ENCODE measurements around the gene PCDH1.
"Not testable (repeated sequence)": the region's sequence is repeated elsewhere in the genome, so short reads cannot be mapped to it uniquely, and the experiment has no call there.

Gene PCDH1

DNA sequence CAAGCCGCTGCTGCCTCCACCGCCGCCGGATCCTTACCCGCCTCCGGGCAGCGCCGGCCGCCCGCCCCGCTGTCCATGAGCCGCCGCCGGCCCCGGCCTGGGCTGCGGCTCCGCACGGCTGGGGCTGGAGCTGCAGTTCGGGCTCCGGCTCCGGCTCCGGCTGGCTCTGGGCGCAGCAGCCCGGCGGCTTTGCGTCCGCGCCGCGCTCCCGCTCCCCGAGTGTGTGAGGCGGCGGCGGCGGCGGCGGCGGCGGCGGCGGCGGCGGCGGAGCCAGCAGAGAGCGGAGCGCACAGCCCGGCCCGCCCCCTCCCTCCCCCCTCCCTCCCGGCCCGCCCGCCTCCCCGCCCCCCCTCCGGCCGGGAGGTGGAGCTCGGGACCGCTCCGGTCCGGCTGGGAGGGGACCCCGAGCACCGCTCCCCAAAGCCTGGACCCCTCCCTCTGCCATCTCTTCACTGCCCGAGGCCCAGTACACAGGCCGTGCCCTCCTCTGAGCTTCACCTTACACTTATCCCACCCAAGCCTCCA, at the start of gene PCDH1:
PCDH1 (minus strand) TSS at position 225 of the 525 bp plus-strand sequence; CDS start at position 77, 148 bp downstream.
- in situ Hi-C loops (cut with MboI; ENCODE audit: low sequenced_read_pairs), result no loop called here

DNA sequence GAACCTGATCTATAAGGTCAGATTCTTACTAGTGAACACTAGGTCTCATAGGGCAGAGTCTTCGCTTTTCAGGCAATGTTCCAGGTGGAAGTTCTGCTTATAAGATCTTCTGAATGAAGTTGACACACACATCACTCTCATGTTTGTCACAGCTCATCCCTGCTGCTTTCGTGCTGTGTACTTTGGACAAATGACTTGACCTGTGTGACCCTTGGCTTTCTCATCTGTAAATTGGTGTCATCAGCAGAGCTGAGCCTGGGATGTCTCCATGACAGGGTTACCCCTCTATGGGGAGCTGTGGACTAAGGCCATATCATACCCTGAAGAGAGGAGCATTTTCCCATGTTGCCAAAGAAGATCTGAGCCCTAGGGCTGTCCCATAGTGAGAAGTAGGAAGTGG, 48.2 kb upstream of the PCDH1 start:
- in situ Hi-C loops (cut with MboI; ENCODE audit: low sequenced_read_pairs), result no loop called here

DNA sequence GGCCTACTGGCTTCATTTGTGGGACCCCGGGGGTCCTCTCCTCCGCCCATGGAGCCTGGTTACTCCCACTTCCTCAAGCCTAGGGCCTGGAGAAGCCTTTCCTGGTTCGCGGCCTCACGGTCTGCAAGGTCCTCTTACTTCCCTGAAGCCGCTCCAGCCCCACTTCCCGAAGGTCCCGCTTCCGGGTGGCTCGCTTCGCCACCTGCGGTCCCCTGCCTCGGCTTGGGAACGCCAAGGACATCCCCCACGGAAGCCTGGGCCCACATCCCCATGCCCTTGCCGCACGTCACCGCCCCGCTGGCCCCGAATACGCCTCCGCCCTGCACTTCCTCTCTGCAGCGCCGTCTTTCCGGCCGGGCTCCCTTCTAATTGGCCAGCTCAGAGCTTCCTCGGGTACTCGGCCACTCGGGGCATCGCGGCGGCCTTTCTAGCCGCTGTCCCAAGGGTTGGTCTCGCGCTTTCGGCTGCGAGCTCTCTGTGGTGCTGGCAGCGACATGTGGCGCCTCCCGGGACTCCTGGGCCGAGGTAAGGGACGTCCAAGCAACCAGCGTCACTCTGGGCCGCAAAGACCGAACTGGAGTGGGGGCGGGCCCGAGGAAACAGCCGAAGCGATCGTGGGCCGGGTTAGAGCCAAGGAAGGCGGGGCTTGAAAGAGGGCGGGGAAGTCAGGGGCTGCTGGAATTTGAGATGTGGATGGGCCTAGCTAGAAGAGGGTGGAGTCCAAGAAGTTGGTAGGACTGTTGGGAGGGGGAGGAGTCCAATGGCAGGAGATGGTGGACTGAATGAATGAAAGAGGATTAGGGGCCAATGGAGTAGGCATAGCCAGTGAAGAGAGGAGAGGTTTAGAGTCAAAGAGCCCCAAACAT, 45.5 kb upstream of the PCDH1 start, which contains the start of gene DELE1:
DELE1 (plus strand) TSS at position 424 of the 866 bp plus-strand sequence; CDS start at position 495, 71 bp downstream.
- in situ Hi-C loops (cut with MboI; ENCODE audit: low sequenced_read_pairs), result no loop called here

DNA sequence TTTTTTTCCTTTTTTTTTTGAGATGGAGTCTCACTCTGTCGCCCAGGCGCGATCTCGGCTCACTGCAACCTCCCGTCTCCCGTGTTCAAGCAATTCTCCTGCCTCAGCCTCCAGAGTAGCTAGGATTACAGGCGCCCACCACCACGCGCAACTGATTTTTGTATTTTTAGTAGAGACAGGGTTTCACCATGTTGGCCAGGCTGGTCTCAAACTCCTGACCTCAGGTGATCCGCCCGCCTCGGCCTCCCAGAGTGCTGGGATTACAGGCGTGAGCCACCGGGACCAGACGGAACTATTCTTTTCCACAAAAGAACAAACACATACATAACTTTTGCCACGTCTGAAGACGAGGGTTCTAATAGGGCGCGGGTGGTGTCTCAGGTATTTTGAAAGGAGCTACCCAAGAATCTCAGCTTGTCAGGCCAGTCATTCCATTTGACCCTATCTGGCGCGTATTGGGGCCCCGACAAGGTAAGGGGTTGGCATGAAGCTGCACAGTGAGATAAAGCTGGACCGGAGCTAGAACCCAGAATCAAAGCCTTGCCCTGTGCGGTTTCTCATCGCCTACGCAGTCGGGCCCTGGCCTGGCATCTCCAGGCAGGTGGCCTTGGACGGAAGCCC, 44.7 kb upstream of the PCDH1 start:
- in situ Hi-C loops (cut with MboI; ENCODE audit: low sequenced_read_pairs), result not testable (repeated sequence)

DNA sequence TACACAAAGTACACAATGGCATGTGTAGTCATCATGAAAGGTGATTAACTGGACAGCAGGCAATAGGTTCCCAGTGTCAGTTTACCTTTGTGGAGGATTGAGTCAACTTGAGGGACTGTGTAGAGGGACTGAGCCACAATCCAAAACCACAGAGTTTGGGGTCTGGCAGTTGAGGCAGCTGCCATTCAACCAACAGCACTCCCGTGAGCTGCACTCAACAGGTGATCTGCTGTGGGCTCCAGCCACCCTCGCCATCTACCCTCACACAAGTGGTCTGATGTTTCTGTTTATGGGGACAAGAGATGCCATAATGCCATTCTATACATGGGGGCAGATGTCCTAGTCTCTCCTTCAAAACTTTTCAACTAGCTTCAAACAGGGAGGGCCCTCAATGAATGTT, 42.6 kb upstream of the PCDH1 start:
- in situ Hi-C loops (cut with MboI; ENCODE audit: low sequenced_read_pairs), result no loop called here

DNA sequence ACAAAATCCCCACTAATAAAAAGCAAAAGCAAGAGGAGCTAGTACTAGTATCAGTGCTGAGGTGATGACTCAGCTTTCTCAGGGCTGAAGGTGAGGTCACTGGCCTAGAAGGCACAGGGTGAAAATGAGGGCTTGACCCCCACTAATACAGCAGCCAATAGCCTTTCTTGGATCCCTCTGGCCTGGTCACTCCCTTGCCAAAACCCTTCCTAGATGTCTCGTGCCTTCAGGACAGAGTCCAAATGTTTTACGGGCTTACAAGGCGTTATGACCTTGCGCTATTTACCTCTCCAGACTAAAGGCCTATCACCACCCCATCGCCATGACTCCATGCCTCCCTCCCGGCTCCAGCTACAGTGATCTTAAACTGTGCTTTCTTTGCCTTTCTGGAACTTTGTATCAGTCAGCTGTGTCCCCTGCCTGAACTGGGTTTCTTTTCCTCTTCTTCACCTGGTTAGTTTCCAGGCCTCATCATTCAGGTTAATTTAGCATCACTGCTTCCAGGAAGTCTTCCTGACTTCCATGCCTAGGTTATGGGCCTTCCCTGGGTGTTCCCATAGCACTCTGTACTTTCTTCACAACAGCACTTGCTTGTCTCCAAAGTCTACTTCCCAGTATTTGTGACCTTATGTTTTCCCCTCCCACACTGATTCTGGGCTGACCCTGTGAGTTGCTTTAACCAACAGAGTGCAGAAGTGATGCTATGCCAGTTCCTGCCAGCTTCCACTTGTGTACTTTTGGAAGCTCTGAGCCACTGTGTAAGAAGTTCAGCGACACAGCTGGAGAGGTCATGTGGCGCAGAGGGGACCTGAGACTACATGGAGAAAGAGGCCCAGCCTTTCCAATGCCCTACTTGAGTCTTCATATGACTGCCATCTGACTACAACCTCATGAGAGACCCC, 41.3 kb upstream of the PCDH1 start:
- in situ Hi-C loops (cut with MboI; ENCODE audit: low sequenced_read_pairs), result no loop called here

DNA sequence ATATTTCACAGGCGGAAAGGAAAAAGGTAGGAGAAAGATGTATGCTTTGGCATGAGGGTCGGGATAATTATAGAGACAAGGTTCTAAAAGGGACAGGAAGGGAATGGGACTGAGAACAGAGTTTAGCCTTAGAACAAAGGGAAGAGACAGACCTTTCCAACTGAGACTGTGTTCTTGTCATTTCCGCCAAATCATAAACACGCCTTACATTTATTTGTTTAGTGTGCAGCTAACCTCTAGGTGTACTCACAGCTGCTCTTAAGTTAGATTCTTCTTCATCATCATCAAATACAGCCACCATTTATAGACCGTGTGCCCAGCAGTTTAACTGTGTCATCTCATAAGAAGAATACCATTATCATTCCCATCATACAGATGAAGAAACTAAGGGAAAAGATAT, 39.5 kb upstream of the PCDH1 start:
- in situ Hi-C loops (cut with MboI; ENCODE audit: low sequenced_read_pairs), result no loop called here

DNA sequence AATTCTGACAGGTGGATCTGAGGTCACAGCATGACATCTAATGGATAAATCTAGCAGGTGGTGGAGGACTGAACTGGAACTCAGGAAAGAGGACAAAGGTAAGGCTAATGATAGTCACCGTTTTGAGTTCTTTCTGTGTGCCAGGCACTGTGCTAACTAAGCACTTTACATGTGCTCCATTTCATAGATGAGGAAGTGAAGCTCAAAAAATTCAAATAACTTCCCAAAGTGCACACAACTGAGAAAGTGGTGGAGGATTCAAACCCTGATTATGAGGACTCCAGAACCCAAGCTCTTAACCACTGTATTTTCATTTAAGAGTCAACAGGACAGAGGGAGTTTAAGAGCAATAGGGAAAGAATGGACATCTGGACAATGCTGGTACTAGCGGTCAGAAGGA, 38.3 kb upstream of the PCDH1 start:
- in situ Hi-C loops (cut with MboI; ENCODE audit: low sequenced_read_pairs), result no loop called here

DNA sequence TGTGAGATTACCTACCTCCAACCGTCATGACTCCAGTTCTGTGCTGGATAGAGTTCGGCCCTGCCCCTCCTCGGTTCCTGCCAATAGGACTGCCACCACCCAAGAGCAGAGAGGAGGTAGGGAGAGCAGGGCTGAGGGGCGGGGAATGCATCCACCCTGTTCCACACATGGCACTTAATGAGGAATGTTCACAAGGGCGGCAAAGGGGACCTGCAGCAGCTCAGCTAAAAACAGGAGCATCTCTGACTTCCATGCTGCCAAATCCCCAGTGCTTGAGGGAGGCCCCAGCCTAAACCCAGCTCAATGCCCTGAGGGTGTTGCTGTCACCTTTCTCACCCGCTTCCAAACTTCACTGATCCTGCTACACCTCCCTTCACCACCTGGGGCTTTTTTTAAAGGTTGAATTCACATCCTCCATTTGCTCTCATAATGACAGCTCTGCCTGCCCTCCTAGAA, 37.7 kb upstream of the PCDH1 start:
- in situ Hi-C loops (cut with MboI; ENCODE audit: low sequenced_read_pairs), result no loop called here

DNA sequence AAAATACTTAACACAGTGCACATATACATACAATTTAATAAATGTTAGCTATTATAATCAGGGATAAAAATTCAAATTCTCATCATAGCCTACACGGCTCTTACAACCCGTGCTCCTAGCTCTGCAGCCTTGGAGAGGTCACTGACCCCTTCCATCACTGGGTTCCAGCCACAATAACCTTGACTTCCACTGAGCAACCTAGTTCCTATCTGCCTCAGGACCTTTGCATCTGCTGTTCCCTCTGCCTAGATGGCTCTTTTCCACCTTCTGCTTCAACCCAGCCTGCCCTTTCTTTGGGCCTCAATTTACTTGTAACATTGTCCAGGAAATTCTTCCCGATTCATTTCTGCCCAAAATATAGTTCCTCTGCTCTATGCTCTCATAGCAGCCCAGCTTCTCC, 36.6 kb upstream of the PCDH1 start:
- in situ Hi-C loops (cut with MboI; ENCODE audit: low sequenced_read_pairs), result no loop called here

DNA sequence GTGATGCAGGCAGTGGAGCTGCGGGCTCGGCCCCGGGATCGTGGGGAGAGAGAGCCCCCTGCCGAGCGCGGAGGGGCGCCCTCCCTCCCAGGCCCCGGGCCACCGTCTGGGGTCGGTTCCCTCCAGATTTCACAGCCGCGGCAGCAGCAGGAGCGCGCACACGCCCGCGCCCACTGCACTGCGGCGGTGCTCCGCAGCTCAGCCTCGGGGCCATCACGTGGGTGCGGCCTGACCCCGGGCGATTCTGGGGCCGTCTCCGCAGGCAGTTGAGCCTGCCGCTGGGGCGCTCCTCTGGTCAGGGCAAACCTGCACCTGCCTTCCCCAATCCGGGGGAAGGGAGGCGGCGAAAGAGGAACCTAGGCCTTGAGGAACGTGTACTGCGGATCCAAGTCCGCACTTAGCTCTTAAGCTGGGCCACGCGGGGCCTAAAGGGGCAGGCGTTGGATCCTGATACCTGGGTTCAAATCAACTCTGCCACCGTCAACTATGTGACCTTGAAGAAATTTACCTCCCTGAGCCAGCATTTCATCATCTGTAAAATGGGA, 36.1 kb upstream of the PCDH1 start:
- in situ Hi-C loops (cut with MboI; ENCODE audit: low sequenced_read_pairs), result no loop called here

DNA sequence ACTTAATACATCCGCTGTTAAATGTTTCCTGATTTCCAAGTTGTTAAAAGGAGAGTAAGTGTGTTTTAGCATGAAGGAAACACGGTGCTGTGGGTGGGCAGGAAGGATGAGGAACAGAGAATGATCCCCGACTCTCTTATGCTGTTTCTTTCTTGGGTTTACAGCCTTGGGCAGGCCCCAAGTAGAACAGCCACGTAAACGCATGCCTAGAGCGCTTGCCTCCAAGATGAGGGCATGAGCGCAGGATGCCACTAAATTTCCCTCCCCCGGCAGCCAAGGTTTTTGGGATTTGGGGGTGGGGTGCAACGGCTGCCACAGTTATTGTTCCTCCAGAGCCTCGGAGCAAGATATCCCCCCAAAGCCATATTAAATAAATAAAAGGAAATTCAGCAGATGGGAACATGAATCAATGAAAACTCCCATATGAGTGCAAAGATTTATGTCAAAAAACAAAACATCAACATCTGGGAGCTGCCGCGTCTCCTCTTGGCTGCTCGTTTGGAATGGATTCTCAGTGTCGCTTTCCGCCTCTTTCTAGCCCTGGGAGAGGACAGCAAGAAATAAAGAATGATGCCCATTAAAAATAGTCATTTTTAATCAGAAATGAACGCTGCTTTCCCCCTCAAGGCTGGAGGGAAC, 35.5 kb upstream of the PCDH1 start:
- in situ Hi-C loops (cut with MboI; ENCODE audit: low sequenced_read_pairs), result no loop called here

DNA sequence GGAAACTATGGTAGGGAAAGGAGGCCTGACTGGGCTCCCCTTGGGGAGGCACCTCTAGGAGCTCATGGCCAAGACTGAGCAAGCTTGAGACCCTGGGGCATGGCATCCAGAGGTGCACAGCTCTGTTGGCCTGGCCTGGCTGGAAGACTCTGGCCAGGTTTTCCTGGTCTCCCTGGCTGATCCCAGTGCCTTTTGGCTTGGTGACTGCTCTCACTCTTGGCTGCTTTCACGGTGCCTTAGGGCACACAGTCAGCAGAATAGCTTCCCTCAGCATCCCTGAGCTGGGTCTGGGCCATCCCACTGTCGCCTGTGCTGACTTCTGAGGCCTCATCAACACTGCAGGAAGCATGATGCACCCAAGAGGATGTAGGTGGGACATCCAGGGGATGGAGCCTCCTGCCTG, 32.1 kb upstream of the PCDH1 start:
- in situ Hi-C loops (cut with MboI; ENCODE audit: low sequenced_read_pairs), result no loop called here

DNA sequence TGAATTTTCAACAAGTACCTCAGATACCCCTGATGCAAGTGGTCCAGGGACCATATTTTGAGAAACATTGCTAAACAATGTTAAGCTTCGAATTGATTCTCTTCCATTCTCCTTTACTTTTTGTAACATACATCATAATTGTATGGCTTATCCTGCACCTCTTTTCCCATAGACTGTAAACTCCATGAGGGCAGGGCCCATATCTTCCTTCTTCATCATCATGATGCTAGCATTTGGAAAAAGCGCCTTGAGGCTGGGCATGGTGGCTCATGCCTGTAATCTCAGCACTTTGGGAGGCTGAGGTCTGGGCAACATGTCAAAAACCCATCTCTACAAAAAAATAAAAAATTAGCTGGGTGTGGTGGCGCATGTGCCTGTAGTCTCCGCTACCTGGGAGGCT, 31.0 kb upstream of the PCDH1 start:
- in situ Hi-C loops (cut with MboI; ENCODE audit: low sequenced_read_pairs), result no loop called here

DNA sequence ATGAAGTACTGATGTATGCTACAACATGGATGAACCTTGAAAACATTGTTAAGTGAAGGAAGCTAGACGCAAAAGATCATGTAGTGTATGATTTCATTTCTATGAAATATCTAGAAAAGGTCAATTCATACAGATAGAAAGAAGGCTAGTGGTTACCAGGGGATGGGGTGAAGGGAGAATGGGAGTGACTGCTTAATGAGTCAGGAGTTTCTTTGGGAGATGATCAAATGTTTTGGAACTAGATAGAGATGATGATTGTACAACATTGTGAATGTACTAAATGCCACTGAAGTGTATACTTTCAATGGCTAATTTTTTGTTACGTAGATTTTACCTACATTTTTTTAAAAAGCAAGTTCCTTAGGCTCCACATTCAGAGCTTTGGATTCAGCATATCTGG, 30.6 kb upstream of the PCDH1 start:
- in situ Hi-C loops (cut with MboI; ENCODE audit: low sequenced_read_pairs), result no loop called here

DNA sequence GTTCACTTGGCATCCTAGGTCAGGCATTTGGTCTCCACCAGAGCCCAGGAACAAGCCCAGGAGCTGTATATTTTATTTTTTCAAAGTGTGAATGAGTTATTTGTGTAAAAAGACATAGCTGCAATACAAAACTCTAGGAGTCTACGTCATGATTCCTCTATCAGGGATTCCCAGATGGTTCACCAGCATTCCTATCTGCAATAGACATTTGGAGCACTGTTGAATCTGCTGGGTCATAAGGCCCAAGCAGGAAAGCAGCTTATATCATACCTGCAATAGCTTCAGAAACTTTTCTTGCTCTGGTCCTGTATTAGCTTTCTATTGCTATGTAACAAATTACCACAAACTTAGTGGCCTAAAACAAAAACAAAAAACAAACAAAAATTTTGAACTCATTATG, 28.8 kb upstream of the PCDH1 start:
- in situ Hi-C loops (cut with MboI; ENCODE audit: low sequenced_read_pairs), result no loop called here

DNA sequence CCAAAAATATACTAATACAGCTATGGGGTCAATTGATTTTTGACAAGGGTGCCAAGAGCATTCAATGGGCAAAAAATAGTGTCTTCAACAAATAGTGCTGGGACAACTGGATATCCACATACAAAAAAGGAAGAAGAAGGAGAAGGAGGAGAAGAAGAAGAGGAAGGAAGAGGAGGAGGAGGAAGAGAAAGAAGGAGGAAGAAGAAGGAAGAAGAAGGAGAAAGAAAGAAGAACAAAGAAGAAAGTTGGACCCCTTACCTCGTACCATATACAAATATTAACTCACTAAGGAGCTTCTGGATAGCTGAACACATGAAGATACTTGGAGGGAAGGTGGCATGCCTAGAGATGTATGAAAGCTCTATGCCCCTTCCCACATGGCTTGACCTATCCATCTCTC, 28.3 kb upstream of the PCDH1 start:
- in situ Hi-C loops (cut with MboI; ENCODE audit: low sequenced_read_pairs), result no loop called here

DNA sequence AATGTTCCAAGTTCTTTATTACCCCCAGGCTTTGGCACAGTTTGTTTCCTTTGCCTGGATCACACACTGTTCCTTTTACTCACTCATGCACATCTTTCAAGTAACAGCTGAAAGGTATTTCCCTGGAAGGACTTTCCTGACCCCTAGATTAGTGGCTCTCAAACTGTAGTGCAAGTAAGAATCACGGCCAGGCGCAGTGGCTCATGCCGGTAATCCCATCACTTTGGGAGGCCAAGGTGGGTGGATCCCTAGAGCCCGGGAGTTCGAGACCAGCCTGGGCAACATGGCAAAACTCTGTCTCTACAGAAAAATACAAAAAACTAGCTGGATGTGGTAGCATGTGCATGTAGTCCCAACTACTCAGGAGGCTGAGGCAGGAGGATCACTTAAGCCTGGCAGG, 26.3 kb upstream of the PCDH1 start:
- in situ Hi-C loops (cut with MboI; ENCODE audit: low sequenced_read_pairs), result no loop called here

DNA sequence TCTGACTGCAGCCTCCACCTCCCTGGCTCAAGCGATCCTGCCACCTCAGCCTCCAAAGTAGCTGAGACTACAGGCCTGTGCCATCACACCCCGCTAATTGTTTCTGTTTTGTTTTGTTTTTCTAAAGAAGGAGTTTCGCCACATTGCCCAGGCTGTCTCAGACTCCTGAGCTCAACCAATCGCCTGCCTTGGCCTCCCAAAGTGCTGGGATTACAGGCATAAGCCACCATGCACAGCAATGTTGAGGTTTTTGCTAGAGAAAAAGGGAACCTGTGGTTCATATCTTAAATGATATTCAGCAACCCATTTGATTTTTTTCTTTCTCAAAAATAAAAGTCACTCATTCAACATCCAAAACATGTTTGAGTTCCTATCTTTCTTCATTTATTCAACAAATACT, 25.1 kb upstream of the PCDH1 start:
- in situ Hi-C loops (cut with MboI; ENCODE audit: low sequenced_read_pairs), result no loop called here

All from HL-60/S4 treated with phorbol 12-myristate 13-acetate at 8.2 ng/mL for 4 days and 3 days (cell line).